HEK293T (cell line): ENCODE results near the gene PDE4B.

Source experiments
- CTCF ChIA-PET: fragments of 350-600 bp; formaldehyde crosslinking; extraction: SDS; loops from one replicate; lab custom pipeline; 2021; ENCODE audit warnings: antibody characterized with exemption, inconsistent platforms; lab: Yijun Ruan, JAX
- POLR2A ChIA-PET: fragments of 350-600 bp; formaldehyde crosslinking; extraction: SDS; loops from one replicate; lab custom pipeline; 2020; ENCODE audit warnings: antibody characterized with exemption, inconsistent platforms; lab: Yijun Ruan, JAX
- DNase-seq: peaks from one replicate; pipeline ENCODE4 v3.0.0; 2012; ENCODE audit warnings: mixed read lengths; ENCODE audit errors: extremely low spot score
- ARNT ChIP-seq: fragments of 450-650 bp; IDR thresholded peaks from 2 replicates; pipeline ENCODE4 v1.6.1; 2017; ENCODE audit warnings: mild to moderate bottlenecking
- BHLHE40 ChIP-seq: fragments of 450-650 bp; IDR thresholded peaks from 2 replicates; pipeline ENCODE4 v1.6.1; 2016; ENCODE audit warnings: mild to moderate bottlenecking, moderate library complexity, borderline replicate concordance
- CTBP1 ChIP-seq: fragments of 450-650 bp; IDR thresholded peaks from 2 replicates; pipeline ENCODE4 v1.6.1; 2016; ENCODE audit warnings: borderline replicate concordance
- ELF4 ChIP-seq: fragments of 450-650 bp; IDR thresholded peaks from 2 replicates; pipeline ENCODE4 v1.6.1; 2017; ENCODE audit warnings: antibody characterized with exemption
- FOXA1 ChIP-seq: fragments of 450-650 bp; IDR thresholded peaks from 2 replicates; pipeline ENCODE4 v1.6.1; 2016; ENCODE audit warnings: mild to moderate bottlenecking
- FOXK2 ChIP-seq: fragments of 450-650 bp; IDR thresholded peaks from 2 replicates; pipeline ENCODE4 v1.6.1; 2016; ENCODE audit warnings: mild to moderate bottlenecking
- FOXM1 ChIP-seq: fragments of 450-650 bp; IDR thresholded peaks from 2 replicates; pipeline ENCODE4 v1.6.1; 2017; ENCODE audit warnings: mild to moderate bottlenecking, borderline replicate concordance
- HDGF ChIP-seq: fragments of 450-650 bp; IDR thresholded peaks from 2 replicates; pipeline ENCODE4 v1.6.1; 2017; ENCODE audit warnings: antibody characterized with exemption, borderline replicate concordance
- L3MBTL2 ChIP-seq: fragments of 450-650 bp; conservative IDR thresholded peaks from 2 replicates; pipeline ENCODE4 v1.6.1; 2016; ENCODE audit warnings: mild to moderate bottlenecking
- LEF1 ChIP-seq: fragments of 450-650 bp; IDR thresholded peaks from 2 replicates; pipeline ENCODE4 v1.6.1; 2017; ENCODE audit warnings: mild to moderate bottlenecking, borderline replicate concordance
- NFRKB ChIP-seq: fragments of 450-650 bp; IDR thresholded peaks from 2 replicates; pipeline ENCODE4 v1.6.1; 2016; ENCODE audit warnings: mild to moderate bottlenecking, moderate library complexity
- SP1 ChIP-seq: fragments of 450-650 bp; IDR thresholded peaks from 2 replicates; pipeline ENCODE4 v1.6.1; 2017
- SUZ12 ChIP-seq: fragments of 450-650 bp; IDR thresholded peaks from 2 replicates; pipeline ENCODE4 v1.6.1; 2016; ENCODE audit warnings: mild to moderate bottlenecking
- TARDBP ChIP-seq: fragments of 450-650 bp; IDR thresholded peaks from 2 replicates; pipeline ENCODE4 v1.6.1; 2016
- ZNF384 ChIP-seq: fragments of 450-650 bp; IDR thresholded peaks from 2 replicates; pipeline ENCODE4 v1.6.1; 2016
- TF ChIP-seq, protein P1 (sequence below): fragments of 450-650 bp; IDR thresholded peaks from 2 replicates; pipeline ENCODE4 v1.6.1; 2016

Gene PDE4B

DNA sequence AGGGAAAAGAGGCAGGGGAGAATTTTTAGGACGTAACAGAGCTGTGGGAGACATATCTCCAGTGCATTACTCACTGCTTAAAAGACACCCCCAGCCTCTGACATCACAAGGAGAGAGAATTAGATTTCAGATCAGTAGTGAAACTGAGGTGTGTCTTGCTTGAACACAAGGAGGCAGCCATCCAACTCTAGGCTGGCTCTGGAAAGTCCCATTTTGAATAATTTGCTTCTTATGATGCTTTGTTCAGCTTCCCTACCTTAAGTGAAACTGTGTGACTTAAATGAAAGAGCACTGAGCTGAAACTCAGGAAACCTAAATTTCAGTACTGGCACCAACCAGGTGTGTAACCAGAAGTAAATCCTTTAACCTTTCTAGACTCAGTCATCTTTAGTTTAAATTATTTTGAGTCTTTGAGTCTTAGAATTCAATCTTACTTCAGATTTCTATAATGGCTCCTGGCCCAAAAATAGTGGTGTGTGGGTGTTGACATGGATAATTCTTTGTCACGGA, 489.7 kb downstream of the PDE4B start:
- TF ChIP-seq NFRKB (no peak), L3MBTL2 (no peak), ELF4 (no peak), SUZ12 (no peak), CTBP1 (no peak), TARDBP (no peak), ZNF384 (no peak)
- DNase-seq: no peak
- ChIA-PET CTCF (no interaction called here), POLR2A (interaction anchor here (1.0 kb wide), 1 partner anchor 50 kb away, joined by 4 read pairs; no protein-coding TSS in a partner anchor)

DNA sequence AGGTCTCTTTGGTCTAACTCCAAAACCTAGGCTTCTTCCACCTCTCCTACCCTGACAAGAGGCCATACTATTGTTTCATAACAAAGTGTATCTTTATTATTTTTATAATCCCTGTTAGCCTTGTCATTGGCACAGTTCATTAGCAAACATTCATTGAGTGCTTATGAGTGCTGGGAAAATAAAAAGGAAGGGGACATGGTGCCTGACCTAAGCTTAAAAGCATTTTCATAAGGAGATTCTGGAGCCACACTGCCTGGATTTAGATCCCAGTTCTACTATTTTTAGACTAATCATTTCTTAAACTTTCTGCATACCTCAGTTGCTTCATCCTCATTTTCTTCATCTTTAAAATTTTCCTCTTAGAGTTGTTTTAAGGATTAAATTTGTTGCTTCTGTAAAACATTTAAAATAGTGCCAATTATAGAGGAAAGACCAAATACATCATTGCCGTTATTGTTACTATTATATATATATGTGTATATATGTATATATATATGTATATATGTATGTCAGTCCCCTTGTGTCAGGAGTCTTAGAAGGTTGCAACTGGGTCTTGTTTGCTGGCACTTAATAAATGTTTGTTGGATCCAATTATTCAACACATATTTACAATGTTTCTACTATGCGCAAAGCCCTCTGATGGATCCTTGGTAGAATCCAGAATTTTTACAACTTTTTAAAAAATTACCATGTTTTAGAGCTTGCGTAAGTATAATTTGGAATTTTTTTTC, 490.4 kb downstream of the PDE4B start:
- POLR2A ChIA-PET: no interaction called here
- CTCF ChIA-PET: no interaction called here

DNA sequence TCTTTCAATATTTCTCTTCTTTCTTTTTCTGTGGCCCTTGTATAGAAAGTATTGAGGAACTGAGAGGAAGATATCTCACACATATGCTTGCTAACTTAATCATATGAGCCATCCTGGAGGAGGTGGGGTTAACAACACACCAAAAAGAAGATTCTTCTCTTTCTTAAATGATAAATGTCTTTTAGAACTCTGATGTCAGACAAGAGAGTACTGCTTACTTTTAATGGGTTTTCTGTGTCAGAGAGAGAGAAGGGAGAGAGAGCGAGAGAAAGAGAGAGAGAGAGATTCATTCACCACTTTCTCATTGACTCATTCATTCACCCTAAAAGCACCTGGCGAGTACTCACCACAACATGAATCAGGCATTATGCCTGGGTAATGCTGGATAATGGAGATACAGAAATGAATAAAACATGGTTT, 490.9 kb downstream of the PDE4B start:
- POLR2A ChIA-PET: no interaction called here
- CTCF ChIA-PET: interaction anchor here (1.3 kb wide), 1 partner anchor 20 kb away, joined by 3 read pairs; no protein-coding TSS in a partner anchor
- TF ChIP-seq SP1: no peak
- TF ChIP-seq BHLHE40: no peak
- no peak for TF ChIP-seq HDGF
- TF ChIP-seq FOXM1: no peak
- TF ChIP-seq FOXK2: no peak
- TF ChIP-seq CTBP1: no peak
- TF ChIP-seq, protein P1, sequence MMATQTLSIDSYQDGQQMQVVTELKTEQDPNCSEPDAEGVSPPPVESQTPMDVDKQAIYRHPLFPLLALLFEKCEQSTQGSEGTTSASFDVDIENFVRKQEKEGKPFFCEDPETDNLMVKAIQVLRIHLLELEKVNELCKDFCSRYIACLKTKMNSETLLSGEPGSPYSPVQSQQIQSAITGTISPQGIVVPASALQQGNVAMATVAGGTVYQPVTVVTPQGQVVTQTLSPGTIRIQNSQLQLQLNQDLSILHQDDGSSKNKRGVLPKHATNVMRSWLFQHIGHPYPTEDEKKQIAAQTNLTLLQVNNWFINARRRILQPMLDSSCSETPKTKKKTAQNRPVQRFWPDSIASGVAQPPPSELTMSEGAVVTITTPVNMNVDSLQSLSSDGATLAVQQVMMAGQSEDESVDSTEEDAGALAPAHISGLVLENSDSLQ: no peak
- no peak for TF ChIP-seq ARNT
- no peak for TF ChIP-seq FOXA1
- no peak for TF ChIP-seq ZNF384
- no peak for DNase-seq

More for the DNA sequence above, 490.4 kb downstream of the PDE4B start:
- TF ChIP-seq ARNT (no peak), FOXK2 (no peak), L3MBTL2 (no peak), NFRKB (no peak), FOXA1 (no peak), TARDBP (no peak), SUZ12 (no peak), CTBP1 (no peak), ELF4 (no peak), LEF1 (no peak), HDGF (no peak)
- TF ChIP-seq, protein P1: no peak
- no peak for DNase-seq

DNA sequence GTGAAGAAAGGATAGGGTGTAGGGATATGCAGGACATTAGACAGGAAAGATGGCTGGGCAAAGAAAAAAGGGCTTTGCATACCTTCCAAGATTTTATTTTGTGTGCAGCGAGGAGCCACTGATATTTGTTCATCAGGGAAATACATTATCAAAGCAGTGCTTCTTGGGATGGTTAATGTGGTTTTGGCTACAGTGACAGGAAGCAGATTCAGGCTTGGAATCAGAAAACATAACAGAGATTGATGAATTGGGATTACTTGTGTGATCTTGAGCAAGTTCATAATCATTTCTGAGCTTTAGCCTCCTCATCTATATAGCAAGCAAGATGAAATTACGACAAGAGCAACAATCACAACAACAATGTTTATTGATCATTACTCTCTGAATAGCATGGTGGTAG, 492.1 kb downstream of the PDE4B start:
- POLR2A ChIA-PET: no interaction called here
- CTCF ChIA-PET: interaction anchor here (1.3 kb wide), 1 partner anchor 19 kb away, joined by 3 read pairs; no protein-coding TSS in a partner anchor
- DNase-seq: no peak
- TF ChIP-seq FOXK2: no peak
- no peak for TF ChIP-seq HDGF
- TF ChIP-seq ARNT: no peak
- no peak for TF ChIP-seq L3MBTL2
- TF ChIP-seq SP1: no peak
- no peak for TF ChIP-seq FOXM1
- TF ChIP-seq NFRKB: no peak
- TF ChIP-seq TARDBP: no peak
- TF ChIP-seq, protein P1: no peak
- no peak for TF ChIP-seq SUZ12
- no peak for TF ChIP-seq CTBP1
- no peak for TF ChIP-seq LEF1
- TF ChIP-seq ZNF384: no peak
- TF ChIP-seq BHLHE40: no peak
- no peak for TF ChIP-seq ELF4
- TF ChIP-seq FOXA1: no peak

DNA sequence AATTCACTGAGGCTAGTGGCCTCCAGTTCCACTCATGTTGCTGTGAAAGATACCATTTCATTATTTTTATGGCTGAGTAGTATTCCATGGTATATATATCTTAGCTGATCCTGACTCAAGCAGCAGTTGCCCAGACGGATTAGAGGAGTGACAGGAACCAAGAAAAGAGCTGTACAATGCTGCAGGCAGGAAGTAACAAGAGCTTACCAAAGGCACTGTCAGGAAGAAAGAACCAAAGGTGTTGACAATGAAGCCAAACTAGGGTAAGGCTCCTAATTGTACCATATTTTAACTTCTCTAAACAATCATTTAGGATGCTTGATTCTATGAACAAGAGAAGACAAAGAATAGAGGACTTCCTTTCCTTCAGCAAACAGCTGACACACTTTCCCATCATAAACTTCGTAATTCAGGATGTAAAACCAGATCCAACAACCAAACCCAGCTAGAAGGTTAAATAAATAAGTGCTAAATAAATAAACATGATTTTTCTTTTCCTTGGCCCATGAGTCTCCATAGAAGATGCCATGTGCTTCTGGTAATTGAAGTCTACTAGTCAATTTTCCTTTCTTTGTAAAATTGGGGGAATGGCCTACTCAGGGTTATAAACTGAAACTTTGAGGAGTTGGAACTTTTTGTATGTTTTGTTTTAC, 493.0 kb downstream of the PDE4B start:
- TF ChIP-seq FOXM1 (no peak), ELF4 (no peak), FOXA1 (no peak), L3MBTL2 (peak; percentile 43; the same call in 1 of the 2 replicates)
- ChIA-PET POLR2A (no interaction called here), CTCF (no interaction called here)
- no peak for DNase-seq

DNA sequence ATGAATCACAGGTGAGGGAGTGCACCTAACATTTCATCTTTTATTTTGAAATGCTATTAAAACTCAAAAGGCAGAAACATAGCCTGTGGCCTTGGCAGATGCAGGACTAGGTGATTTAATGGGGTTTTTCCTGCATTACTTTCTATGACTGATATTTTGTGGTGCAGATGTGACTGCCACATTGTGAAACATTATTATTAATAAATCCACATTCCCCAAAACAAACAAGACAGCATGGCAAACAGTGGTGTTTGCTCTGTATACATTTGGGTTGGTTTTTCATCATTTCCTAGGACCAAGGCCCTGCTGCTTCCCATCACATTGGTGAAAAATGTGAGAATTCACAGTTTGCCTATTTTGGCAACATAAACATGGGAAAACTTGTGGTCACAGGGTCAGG, 493.6 kb downstream of the PDE4B start:
- TF ChIP-seq FOXM1: no peak
- TF ChIP-seq TARDBP: no peak
- no peak for TF ChIP-seq ELF4
- no peak for TF ChIP-seq ZNF384
- TF ChIP-seq NFRKB: no peak
- TF ChIP-seq SP1: no peak
- no peak for TF ChIP-seq FOXA1
- no peak for TF ChIP-seq BHLHE40
- no peak for TF ChIP-seq SUZ12
- TF ChIP-seq, protein P1: no peak
- no peak for TF ChIP-seq LEF1
- no peak for TF ChIP-seq L3MBTL2
- POLR2A ChIA-PET: no interaction called here
- no peak for DNase-seq
- CTCF ChIA-PET: no interaction called here
